ENCODE measurements around the gene SCOC. TPM values are rescaled to one million over a fixed set of nuclear protein-coding genes. Genes with fewer than 3 reads are reported as not detected.

SCOC gene
- total and polyA plus RNA-seq, 10 of the 15 experiments (the other 5 are each of a cell fraction or from before 2014, with no cell fraction given) = 28.2 to 154 (median 54.0) TPM

DNA sequence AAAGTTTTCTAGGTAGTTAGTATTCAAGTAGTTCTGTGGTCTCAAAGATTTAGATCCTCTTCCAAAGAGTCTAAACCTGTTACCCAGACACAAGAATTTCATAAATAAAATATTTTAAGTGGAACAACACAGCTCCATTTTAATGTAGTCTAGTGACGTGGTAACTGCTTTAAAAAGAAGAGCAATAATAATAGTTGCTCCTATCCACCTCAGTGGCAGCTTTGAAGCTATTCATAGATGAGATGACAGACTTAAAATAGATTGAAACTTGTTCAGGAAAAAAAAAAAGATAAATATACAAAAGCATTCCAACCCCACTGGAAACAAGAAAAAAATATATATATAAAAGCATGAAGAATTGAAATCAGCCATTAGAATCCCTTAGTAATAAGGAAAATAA, 14.6 kb downstream of the SCOC start:
- FAIRE-seq = no peak

More for the DNA sequence above, 14.6 kb downstream of the SCOC start:
- ATAC-seq = no peak
- Histone ChIP-seq H3K9ac (ENCODE audit: control insufficient read depth, insufficient read depth, low read length) (no peak overlapping the region), H3K4me2 (ENCODE audit: control insufficient read depth, insufficient read depth) (no peak overlapping the region), H2AFZ (ENCODE audit: control insufficient read depth, low read depth, low read length) (no peak overlapping the region), H3K4me1 (ENCODE audit: control insufficient read depth, insufficient read depth, low read length) (no peaks in the 10 kb centered on the region), H3K4me3 (no peak overlapping the region), H4K20me1 (ENCODE audit: control insufficient read depth, insufficient read depth) (no peaks in the 10 kb centered on the region), H3K27ac (ENCODE audit: control insufficient read depth, insufficient read depth) (no peak overlapping the region), H3K9me3 (replicated peaks; ENCODE audit: control insufficient read depth, insufficient read depth, low read length) (no peaks in the 10 kb centered on the region), H3K36me3 (ENCODE audit: control insufficient read depth in 2 of 2, insufficient read depth in 2 of 2, low read length in 1 of 2) (no peaks in the 10 kb centered on the region), H3K27me3 (replicated peaks in 1 of 2; ENCODE audit: control insufficient read depth in 2 of 2, insufficient read depth in 2 of 2, low read length in 1 of 2) (no peaks in the 10 kb centered on the region), H3K79me2 (ENCODE audit: control insufficient read depth, insufficient read depth, low read length) (no peaks in the 10 kb centered on the region)
- TF ChIP-seq RELA (IDR thresholded peaks at IDR 0.05; ENCODE audit: borderline replicate concordance, partially characterized antibody) = no peak
- no peak for TF ChIP-seq MEF2B (IDR thresholded peaks at IDR 0.05; ENCODE audit: partially characterized antibody, poor library complexity, severe bottlenecking)
- TF ChIP-seq, protein P1, sequence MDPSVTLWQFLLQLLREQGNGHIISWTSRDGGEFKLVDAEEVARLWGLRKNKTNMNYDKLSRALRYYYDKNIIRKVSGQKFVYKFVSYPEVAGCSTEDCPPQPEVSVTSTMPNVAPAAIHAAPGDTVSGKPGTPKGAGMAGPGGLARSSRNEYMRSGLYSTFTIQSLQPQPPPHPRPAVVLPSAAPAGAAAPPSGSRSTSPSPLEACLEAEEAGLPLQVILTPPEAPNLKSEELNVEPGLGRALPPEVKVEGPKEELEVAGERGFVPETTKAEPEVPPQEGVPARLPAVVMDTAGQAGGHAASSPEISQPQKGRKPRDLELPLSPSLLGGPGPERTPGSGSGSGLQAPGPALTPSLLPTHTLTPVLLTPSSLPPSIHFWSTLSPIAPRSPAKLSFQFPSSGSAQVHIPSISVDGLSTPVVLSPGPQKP (IDR thresholded peaks at IDR 0.05; ENCODE audit: low read depth, low read length) = no peak
- no peak for TF ChIP-seq BHLHE40 (IDR thresholded peaks at IDR 0.05; ENCODE audit: borderline replicate concordance in 1 of 2, low read depth in 2 of 2, low read length in 1 of 2)
- no peak for TF ChIP-seq BRCA1 (IDR thresholded peaks at IDR 0.05; ENCODE audit: low read depth, low read length)
- TF ChIP-seq IRF4 (IDR thresholded peaks at IDR 0.05; ENCODE audit: low read depth, low read length) = no peak
- no peak for TF ChIP-seq FOXM1 (IDR thresholded peaks at IDR 0.05; ENCODE audit: low read depth, low read length)
- no peak for TF ChIP-seq TAF1 (IDR thresholded peaks at IDR 0.05; ENCODE audit: borderline replicate concordance, low read depth, low read length)
- no peak for TF ChIP-seq ZNF274 (IDR thresholded peaks at IDR 0.05; ENCODE audit: insufficient read depth, insufficient read length)
- TF ChIP-seq, protein P2, sequence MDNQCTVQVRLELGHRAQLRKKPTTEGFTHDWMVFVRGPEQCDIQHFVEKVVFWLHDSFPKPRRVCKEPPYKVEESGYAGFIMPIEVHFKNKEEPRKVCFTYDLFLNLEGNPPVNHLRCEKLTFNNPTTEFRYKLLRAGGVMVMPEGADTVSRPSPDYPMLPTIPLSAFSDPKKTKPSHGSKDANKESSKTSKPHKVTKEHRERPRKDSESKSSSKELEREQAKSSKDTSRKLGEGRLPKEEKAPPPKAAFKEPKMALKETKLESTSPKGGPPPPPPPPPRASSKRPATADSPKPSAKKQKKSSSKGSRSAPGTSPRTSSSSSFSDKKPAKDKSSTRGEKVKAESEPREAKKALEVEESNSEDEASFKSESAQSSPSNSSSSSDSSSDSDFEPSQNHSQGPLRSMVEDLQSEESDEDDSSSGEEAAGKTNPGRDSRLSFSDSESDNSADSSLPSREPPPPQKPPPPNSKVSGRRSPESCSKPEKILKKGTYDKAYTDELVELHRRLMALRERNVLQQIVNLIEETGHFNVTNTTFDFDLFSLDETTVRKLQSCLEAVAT (IDR thresholded peaks at IDR 0.05) = no peak
- TF ChIP-seq EED (IDR thresholded peaks at IDR 0.05; ENCODE audit: low read depth) = no peak
- no peak for TF ChIP-seq EP300 (IDR thresholded peaks at IDR 0.05; ENCODE audit: borderline replicate concordance in 1 of 2, control insufficient read depth in 1 of 2, low read depth in 2 of 2, low read length in 2 of 2)
- TF ChIP-seq RAD21 (IDR thresholded peaks at IDR 0.05; ENCODE audit: insufficient read depth, low read depth, low read length) = no peak
- TF ChIP-seq SREBF1 (IDR thresholded peaks at IDR 0.05; ENCODE audit: low read length) = no peak
- TF ChIP-seq ESRRA (IDR thresholded peaks at IDR 0.05; ENCODE audit: low read length) = no peak
- no peak for TF ChIP-seq MXI1 (IDR thresholded peaks at IDR 0.05; ENCODE audit: low read depth, low read length)
- TF ChIP-seq ASH2L (IDR thresholded peaks at IDR 0.05; ENCODE audit: borderline replicate concordance, low read depth) = no peak
- no peak for TF ChIP-seq RFX5 (IDR thresholded peaks at IDR 0.05; ENCODE audit: low read depth, low read length)
- SMC1A ChIA-PET (ENCODE audit: uncharacterized antibody, unreplicated experiment) = interaction anchor here (1.0 to 1.3 kb wide), 2 partner anchors 13 to 35 kb away, joined by 3 read pairs; no protein-coding TSS in a partner anchor
- DNase-seq (ENCODE audit: low read depth, low spot score) = no peak
- POLR2A ChIA-PET = interaction anchor here (0.7 kb wide), 1 partner anchor 44 kb away, joined by 3 read pairs; no protein-coding TSS in a partner anchor
- CTCF ChIA-PET = interaction anchor here (0.7 to 1.5 kb wide), 2 partner anchors 9 to 28 kb away, joined by 4 to 6 read pairs; no protein-coding TSS in a partner anchor
- in situ Hi-C loops (cut with MboI) = no loop called here
- intact Hi-C loops (cut with micrococcal nuclease; ENCODE audit: unreplicated experiment) = no loop called here
- BruUV-seq (replicated peaks) = no TSS peak
- WGBS (ENCODE audit: insufficient coverage, insufficient replicate concordance, low lambda C conversion rate, missing lambda C conversion rate) = 35% methylated on average over 1 of the region's 1 CpG
- RAD21 ChIA-PET (ENCODE audit: unreplicated experiment) = interaction anchor here (0.6 kb wide), 1 partner anchor 1089 kb away, joined by 3 read pairs; no protein-coding TSS in a partner anchor

Measured in GM12878 (cell line).